A549 (cell line): ENCODE results near the gene MAPKAPK3. TPM values are rescaled to one million over a fixed set of nuclear protein-coding genes. Genes with fewer than 3 reads are reported as not detected.

Experiments used
- ATAC-seq, 2 experiments: fragments of 200-7000 bp in 1 of 2; fragments of >200 bp in 1 of 2; cut with Nextera tagmentation in 1 of 2; cut with Tn5 transposase in 1 of 2; 3 replicates each; pipeline versions ENCODE4 v1.8.0 to v1.9.1; 2018 to 2020; ENCODE audit warnings: mild to moderate bottlenecking in 1 of 2, moderate library complexity in 1 of 2
- CTCF ChIA-PET: fragments of 300-600 bp; sonication (Branson Sonifier 250); formaldehyde crosslinking; extraction: SDS; loops from one replicate; lab custom pipeline; 2021; ENCODE audit warnings: antibody characterized with exemption, inconsistent platforms; lab: Yijun Ruan, JAX
- POLR2A ChIA-PET: fragments of 350-600 bp; formaldehyde crosslinking; extraction: SDS; loops from one replicate; lab custom pipeline; 2021; ENCODE audit warnings: antibody characterized with exemption, inconsistent platforms; lab: Yijun Ruan, JAX
- DNase-seq, 2 experiments: peaks; one replicate each; pipeline versions ENCODE4 v3.0.0 to v3.0.0-alpha.2; 2011 to 2016; ENCODE audit warnings: low read depth in 1 of 2, low spot score in 1 of 2
- FAIRE-seq: peaks from 2 replicates; lab custom pipeline; 2011; peaks lifted over from hg19 to GRCh38; lab: Jason Lieb, UNC
- H3K27ac ChIP-seq, 2 experiments: fragments of >200 bp; sonication (Bioruptor Twin); formaldehyde crosslinking; 3 replicates each; pipeline ENCODE4 v1.5.1; 2016 to 2017
- H3K4me1 ChIP-seq: fragments of >200 bp; sonication (Bioruptor Twin); formaldehyde crosslinking; 3 replicates; pipeline ENCODE4 v1.6.1; 2016
- H3K4me2 ChIP-seq: fragments of >200 bp; sonication (Bioruptor Twin); formaldehyde crosslinking; 3 replicates; pipeline ENCODE4 v1.6.1; 2016
- H3K4me3 ChIP-seq: fragments of >200 bp; sonication (Bioruptor Twin); formaldehyde crosslinking; 3 replicates; pipeline ENCODE4 v1.5.1; 2016
- H3K9me3 ChIP-seq: fragments of >200 bp; sonication (Bioruptor Twin); formaldehyde crosslinking; 3 replicates; pipeline ENCODE4 v1.6.1; 2016
- CHD4 ChIP-seq: fragments of 200-600 bp; sonication (generic); IDR thresholded peaks from 2 replicates; pipeline ENCODE4 v1.6.1; 2016; ENCODE audit warnings: antibody characterized with exemption, mild to moderate bottlenecking, borderline replicate concordance
- CTCF ChIP-seq: fragments of >200 bp; sonication (Bioruptor Twin); formaldehyde crosslinking; IDR thresholded peaks from 3 replicates; pipeline ENCODE4 v1.5.1; 2016
- E2F6 ChIP-seq: IDR thresholded peaks from 2 replicates; pipeline ENCODE4 v1.6.1; 2012; ENCODE audit warnings: low read depth, borderline replicate concordance
- HDAC2 ChIP-seq: fragments of 200-600 bp; sonication (generic); IDR thresholded peaks from 2 replicates; pipeline ENCODE4 v1.6.1; 2016
- HOXB13 ChIP-seq: fragments of 250-450 bp; sonication (Bioruptor Pico); IDR thresholded peaks from 2 replicates; pipeline ENCODE4 v1.5.0; 2020; ENCODE audit warnings: low read depth, mild to moderate bottlenecking, moderate library complexity
- HOXB5 ChIP-seq: fragments of 250-450 bp; sonication (Bioruptor Pico); IDR thresholded peaks from 2 replicates; pipeline ENCODE4 v1.5.0; 2020; ENCODE audit warnings: mild to moderate bottlenecking, moderate library complexity
- JUNB ChIP-seq: fragments of >200 bp; sonication (Bioruptor Twin); formaldehyde crosslinking; IDR thresholded peaks from 2 replicates; pipeline ENCODE4 v1.6.1; 2016
- KDM1A ChIP-seq: fragments of 200-600 bp; sonication (generic); IDR thresholded peaks from 2 replicates; pipeline ENCODE4 v1.6.1; 2016; ENCODE audit warnings: low read depth, mild to moderate bottlenecking
- KDM5A ChIP-seq: fragments of 200-600 bp; sonication (generic); IDR thresholded peaks from 2 replicates; pipeline ENCODE4 v1.6.1; 2016; ENCODE audit warnings: antibody characterized with exemption, mild to moderate bottlenecking
- MAX ChIP-seq: IDR thresholded peaks from 2 replicates; pipeline ENCODE4 v1.6.1; 2012
- MAZ ChIP-seq: fragments of 150-350 bp; IDR thresholded peaks from 2 replicates; pipeline ENCODE4 v1.6.1; 2014; ENCODE audit warnings: antibody characterized with exemption, low read depth, low read length, borderline replicate concordance
- NPAS2 ChIP-seq: fragments of 250-450 bp; sonication (Bioruptor Pico); IDR thresholded peaks from 2 replicates; pipeline ENCODE4 v1.8.0; 2022; ENCODE audit warnings: mild to moderate bottlenecking, moderate library complexity, borderline replicate concordance
- NR3C1 ChIP-seq: fragments of >200 bp; sonication (Bioruptor Twin); formaldehyde crosslinking; IDR thresholded peaks from 3 replicates; pipeline ENCODE4 v1.6.1; 2017
- PHF8 ChIP-seq: fragments of 200-600 bp; sonication (generic); IDR thresholded peaks from 2 replicates; pipeline ENCODE4 v1.6.1; 2016; ENCODE audit warnings: low read depth, mild to moderate bottlenecking, antibody characterized with exemption, moderate library complexity, borderline replicate concordance
- POLR2A ChIP-seq: IDR thresholded peaks from 2 replicates; pipeline ENCODE4 v1.6.1; 2012; ENCODE audit warnings: mild to moderate bottlenecking, low read length
- POLR2AphosphoS2 ChIP-seq: conservative IDR thresholded peaks from 2 replicates; pipeline ENCODE4 v1.6.1; 2012; ENCODE audit warnings: low read length, improper control_type of control experiment, inconsistent platforms
- RCOR1 ChIP-seq: fragments of 150-350 bp; IDR thresholded peaks from 2 replicates; pipeline ENCODE4 v1.6.1; 2014; ENCODE audit warnings: antibody characterized with exemption, low read length, low read depth
- RNF2 ChIP-seq: fragments of 200-600 bp; sonication (generic); IDR thresholded peaks from 2 replicates; pipeline ENCODE4 v1.6.1; 2016; ENCODE audit warnings: low read depth, mild to moderate bottlenecking, antibody characterized with exemption, moderate library complexity, borderline replicate concordance
- TP53 ChIP-seq: fragments of 250-450 bp; sonication (Bioruptor Pico); IDR thresholded peaks from 2 replicates; pipeline ENCODE4 v1.5.0; 2021; ENCODE audit warnings: mild to moderate bottlenecking, moderate library complexity
- ZFP36 ChIP-seq: fragments of 450-650 bp; IDR thresholded peaks from 2 replicates; pipeline ENCODE4 v1.6.1; 2014; ENCODE audit warnings: borderline replicate concordance; ENCODE audit not compliant: partially characterized antibody
- ZSCAN20 ChIP-seq: fragments of 250-450 bp; sonication (Bioruptor Pico); IDR thresholded peaks from 2 replicates; pipeline ENCODE4 v1.8.0; 2022; ENCODE audit warnings: mild to moderate bottlenecking, moderate library complexity
- WGBS: methylation state at CpG from one replicate; pipeline ENCODE4 v1.1.6; 2017; ENCODE audit errors: missing lambda C conversion rate; 5-methylcytosine and 5-hydroxymethylcytosine counted together
- polyA plus RNA-seq, 4 experiments: library from polyadenylated mRNA; depleted of rRNA in 3 of 4; stranded (reverse); fragments of >200 nt; fragmentation: RNase III in 1 of 4; extraction: RNeasy Plus Mini Kit Qiagen cat#74134 plus additional on column Dnase treatment in 1 of 4; gene quantifications; 2 replicates in 3 of 4; 3 replicates in 1 of 4; pipeline ENCODE4 v1.2.3, GENCODE V29; 2011 to 2017

Gene MAPKAPK3
- polyA plus RNA-seq, 2 of the 4 experiments (the other 2 are of a cell fraction), result 14.6 to 16.5 TPM

GRCh38 chr3:50611464-50612233 lies 5.3 kb upstream of the MAPKAPK3 start, which contains the start of gene CISH:
Gene CISH (minus strand): TSS chr3:50611774. CDS start chr3:50611650, 124 bp downstream.
- POLR2A ChIA-PET, result interaction anchor here (1.0 to 1.3 kb wide), 6 partner anchors 10 to 773 kb away, joined by 3 to 15 read pairs (median 4); partner anchors contain the start of genes HEMK1 and MANF
- no peak for TF ChIP-seq JUNB
- no peak for TF ChIP-seq KDM1A
- peak; percentile 97 for TF ChIP-seq E2F6
- TF ChIP-seq HOXB5, result no peak
- TF ChIP-seq CTCF, result peak; percentile 15; the same call in 1 of the 3 replicates
- TF ChIP-seq ZFP36, result no peak
- no peak for TF ChIP-seq RCOR1
- no peak for TF ChIP-seq NPAS2 (CRISPR knock-in tag)
- no peak for TF ChIP-seq TP53 (CRISPR knock-in tag)
- TF ChIP-seq POLR2A, result peak; percentile 43; the same call in 1 of the 2 replicates
- no peak for TF ChIP-seq KDM5A
- 0 out of 2 replicates have a peak, but pooled peaks have one; percentile 22 for TF ChIP-seq RNF2
- TF ChIP-seq NR3C1, result no peak
- TF ChIP-seq PHF8, result peak; percentile 19; the same call in 1 of the 2 replicates
- no peak for TF ChIP-seq MAZ
- peak; percentile 55; the same call in 1 of the 2 replicates for TF ChIP-seq HDAC2
- TF ChIP-seq MAX, result peak; percentile 93
- ATAC-seq, result peak; percentile 65 to 87
- no peaks in the 10 kb centered on the region for H3K9me3 ChIP-seq
- peak within 1 kb of the TSS; percentile 97 for H3K4me2 ChIP-seq
- peak; percentile 78 to 83 for DNase-seq
- peaks cover 9% of the 10 kb centered on the region for H3K4me1 ChIP-seq
- CTCF ChIA-PET, result interaction anchor here (0.7 to 18.5 kb wide), 5 partner anchors 10 to 775 kb away, joined by 3 to 375 read pairs (median 106); partner anchors contain the start of genes C3orf18, HEMK1 and MANF
- no peak for FAIRE-seq
- H3K4me3 ChIP-seq, result peak within 1 kb of the TSS; percentile 50
- peak within 1 kb of the TSS; percentile 72 to 89 for H3K27ac ChIP-seq
- WGBS, result 0% methylated on average over 20 of the region's 75 CpGs

DNA sequence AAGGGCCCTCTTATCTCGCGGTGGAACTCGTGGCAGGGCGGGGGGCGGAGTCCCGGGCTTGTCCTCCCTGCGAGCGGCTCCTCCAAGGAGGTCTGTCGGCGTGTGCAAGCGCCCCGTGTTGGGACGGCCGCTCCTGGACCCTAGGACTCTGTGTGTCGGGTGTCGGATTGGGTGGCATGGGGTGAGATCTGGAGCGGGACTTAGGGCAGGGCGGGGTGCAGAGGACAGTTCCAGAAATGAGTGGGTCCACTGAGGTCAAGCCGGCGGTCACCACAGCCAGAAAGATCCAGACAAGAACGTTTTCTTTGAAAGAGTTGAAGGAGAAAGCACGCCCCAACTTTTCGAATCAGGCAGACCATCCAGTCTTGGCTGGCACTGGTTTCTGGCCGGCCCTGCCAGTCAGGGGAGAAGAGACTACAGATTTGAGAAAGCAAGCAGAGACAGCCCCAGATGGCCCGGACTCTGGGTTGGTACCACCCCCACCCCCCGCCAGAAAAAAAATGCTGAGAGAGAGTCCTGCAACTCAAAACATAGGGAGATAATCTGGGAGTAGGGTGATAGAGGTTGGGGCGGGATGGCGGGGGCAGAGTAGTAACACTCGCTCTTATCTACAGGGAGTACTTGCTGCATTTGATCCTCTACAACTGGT lies 4.6 kb upstream of the MAPKAPK3 start:
- TF ChIP-seq KDM5A, result no peak
- TF ChIP-seq HOXB5, result no peak
- TF ChIP-seq POLR2AphosphoS2, result no peak
- no peak for TF ChIP-seq HOXB13 (CRISPR knock-in tag)
- no peak for TF ChIP-seq ZSCAN20 (CRISPR knock-in tag)
- no peak for TF ChIP-seq KDM1A
- TF ChIP-seq CHD4, result no peak
- Histone ChIP-seq H3K4me2 (peak overlapping the region; percentile 97), H3K9me3 (no peaks in the 10 kb centered on the region), H3K27ac (peak overlapping the region in 1 of 2 experiments; percentile 89; a peak in 4 of 6 replicates), H3K4me1 (peaks cover 7% of the 10 kb centered on the region; the same call in 2 of the 3 replicates), H3K4me3 (peak overlapping the region; percentile 50)
- ChIA-PET POLR2A (interaction anchor here (1.0 to 1.3 kb wide), 6 partner anchors 11 to 773 kb away, joined by 3 to 15 read pairs (median 4); partner anchors contain the start of genes HEMK1 and MANF), CTCF (interaction anchor here (0.7 to 18.5 kb wide), 14 partner anchors 11 to 774 kb away, joined by 3 to 375 read pairs (median 6); partner anchors contain the start of genes C3orf18, CYB561D2, HEMK1 and MANF)
- FAIRE-seq, result no peak
- ATAC-seq, result peak; percentile 14 to 39; a peak in 5 of 6 replicates
- no peak for DNase-seq
- WGBS, result 38% methylated on average over 10 of the region's 29 CpGs
